ENCODE measurements around the gene EBF3.

The EBF3 gene, protein sequence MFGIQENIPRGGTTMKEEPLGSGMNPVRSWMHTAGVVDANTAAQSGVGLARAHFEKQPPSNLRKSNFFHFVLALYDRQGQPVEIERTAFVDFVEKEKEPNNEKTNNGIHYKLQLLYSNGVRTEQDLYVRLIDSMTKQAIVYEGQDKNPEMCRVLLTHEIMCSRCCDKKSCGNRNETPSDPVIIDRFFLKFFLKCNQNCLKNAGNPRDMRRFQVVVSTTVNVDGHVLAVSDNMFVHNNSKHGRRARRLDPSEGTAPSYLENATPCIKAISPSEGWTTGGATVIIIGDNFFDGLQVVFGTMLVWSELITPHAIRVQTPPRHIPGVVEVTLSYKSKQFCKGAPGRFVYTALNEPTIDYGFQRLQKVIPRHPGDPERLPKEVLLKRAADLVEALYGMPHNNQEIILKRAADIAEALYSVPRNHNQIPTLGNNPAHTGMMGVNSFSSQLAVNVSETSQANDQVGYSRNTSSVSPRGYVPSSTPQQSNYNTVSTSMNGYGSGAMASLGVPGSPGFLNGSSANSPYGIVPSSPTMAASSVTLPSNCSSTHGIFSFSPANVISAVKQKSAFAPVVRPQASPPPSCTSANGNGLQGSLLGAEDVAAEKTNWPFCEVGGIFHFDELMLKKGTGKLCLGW

GRCh38 chr10:129963641-129964501, at the start of gene EBF3:
Gene EBF3 (minus strand): TSS chr10:129964274. CDS start chr10:129963768, 506 bp downstream.
- Mint-ChIP-seq H3K27me3 (peaks cover 37% of the 10 kb centered on the region), H3K9me3 (ENCODE audit: low read depth) (no peaks in the 10 kb centered on the region), H3K4me3 (peak within 1 kb of the TSS; percentile 83), H3K36me3 (no peaks in the 10 kb centered on the region), H3K4me1 (ENCODE audit: low read depth) (peaks cover 44% of the 10 kb centered on the region), H3K27ac (no peak within 1 kb of the TSS)

DNA sequence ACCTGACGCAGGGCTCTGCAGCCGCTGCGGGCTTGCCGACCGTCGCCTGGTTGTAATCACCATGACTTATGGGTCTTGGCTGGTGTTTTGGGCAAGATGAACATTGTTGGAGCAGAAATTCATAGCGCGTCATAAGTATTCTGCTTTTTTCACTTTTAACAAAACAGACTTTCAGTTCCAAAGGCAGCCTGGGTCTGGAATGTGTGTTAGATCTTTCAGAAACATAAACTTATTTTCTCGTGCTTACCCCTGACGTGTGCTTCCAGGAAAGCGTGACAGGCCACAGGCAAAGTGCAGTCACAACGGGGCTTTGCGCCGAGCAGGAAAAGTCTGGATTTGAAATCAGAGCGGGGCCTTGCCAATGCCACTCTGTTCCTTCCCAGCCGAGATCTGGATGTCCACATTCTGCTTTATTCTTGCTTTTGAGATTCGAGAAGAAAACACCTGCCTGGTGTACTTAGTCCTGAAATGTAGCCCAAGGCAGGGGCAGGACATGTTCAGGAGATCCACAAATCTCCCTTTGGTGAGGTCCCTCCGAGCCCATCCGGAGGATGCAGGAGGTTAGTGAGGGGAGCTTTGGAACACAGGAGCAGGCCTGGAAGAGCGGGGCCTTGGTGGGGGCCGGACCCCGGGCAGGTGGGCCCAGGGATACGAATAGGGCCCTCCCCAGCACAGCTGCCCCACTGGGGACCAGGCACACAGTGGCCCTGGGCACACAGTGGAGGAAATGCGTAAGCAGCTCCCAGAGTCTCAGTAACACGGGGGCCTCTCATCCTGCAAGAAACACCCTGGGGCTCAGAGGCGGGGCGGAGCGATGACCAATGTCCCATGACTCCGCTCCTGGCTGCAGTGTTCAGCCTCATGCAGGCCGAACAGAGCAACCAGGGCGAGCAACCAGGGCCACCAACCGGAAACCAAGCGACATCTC, 49.5 kb upstream of the EBF3 start:
- Mint-ChIP-seq H3K4me3 (no peak overlapping the region), H3K4me1 (ENCODE audit: low read depth) (no peaks in the 10 kb centered on the region), H3K9me3 (ENCODE audit: low read depth) (no peaks in the 10 kb centered on the region), H3K27me3 (peaks cover 5% of the 10 kb centered on the region), H3K27ac (no peak overlapping the region), H3K36me3 (no peaks in the 10 kb centered on the region)

DNA sequence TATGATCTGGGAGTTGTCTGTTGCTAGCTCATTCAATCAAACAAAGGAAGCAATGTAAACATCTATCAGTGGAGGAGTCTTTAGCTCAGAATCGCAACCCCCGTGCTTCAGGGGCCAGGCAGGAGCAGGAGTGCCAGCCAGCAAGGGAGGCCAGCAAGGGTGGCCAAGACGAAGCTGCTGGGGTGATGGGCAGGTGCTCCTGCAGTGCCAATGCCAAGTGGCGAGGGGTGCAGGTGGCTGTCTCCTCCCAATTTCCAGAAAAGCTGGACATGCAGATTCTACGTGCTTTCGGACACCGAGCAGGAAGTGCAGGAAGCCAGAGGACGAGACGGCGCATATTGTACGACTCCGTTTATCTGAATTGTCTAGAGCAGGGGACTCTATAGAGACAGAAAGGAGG, 48.1 kb upstream of the EBF3 start:
- H3K9me3 Mint-ChIP-seq (ENCODE audit: low read depth) = no peaks in the 10 kb centered on the region
- H3K36me3 Mint-ChIP-seq = no peaks in the 10 kb centered on the region
- H3K4me3 Mint-ChIP-seq = no peak overlapping the region
- no peaks in the 10 kb centered on the region for H3K4me1 Mint-ChIP-seq (ENCODE audit: low read depth)
- H3K27ac Mint-ChIP-seq = no peak overlapping the region
- H3K27me3 Mint-ChIP-seq = peaks cover 7% of the 10 kb centered on the region

- Mint-ChIP-seq H3K27ac (no peak overlapping the region), H3K4me3 (no peak overlapping the region), H3K9me3 (ENCODE audit: low read depth) (no peaks in the 10 kb centered on the region), H3K4me1 (ENCODE audit: low read depth) (no peaks in the 10 kb centered on the region), H3K36me3 (no peaks in the 10 kb centered on the region), H3K27me3 (peaks cover 9% of the 10 kb centered on the region)
Measured at GRCh38 chr10:130010653-130011052, 46.6 kb upstream of the EBF3 start.

DNA sequence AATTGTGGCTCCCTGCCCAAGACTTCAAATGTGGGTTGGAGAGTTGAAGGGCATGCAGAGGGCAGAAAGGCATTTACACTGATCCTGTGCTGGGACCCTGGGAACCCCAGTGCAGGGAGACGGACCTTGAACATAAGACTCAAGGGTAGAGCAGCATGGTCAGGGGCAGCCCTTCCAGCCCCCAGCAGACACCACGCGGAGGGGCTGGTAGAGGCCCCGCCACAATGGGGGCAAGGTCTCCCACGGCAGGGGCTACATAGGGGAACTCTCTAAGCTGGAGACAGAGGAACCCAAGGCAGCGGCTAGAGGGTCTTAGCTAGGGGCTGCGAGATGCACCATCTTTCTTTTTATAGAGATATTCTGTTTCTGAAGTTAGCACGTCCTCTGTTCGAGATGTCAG, 45.2 kb upstream of the EBF3 start:
- peaks cover 14% of the 10 kb centered on the region for H3K27me3 Mint-ChIP-seq
- no peaks in the 10 kb centered on the region for H3K36me3 Mint-ChIP-seq
- no peaks in the 10 kb centered on the region for H3K4me1 Mint-ChIP-seq (ENCODE audit: low read depth)
- peaks cover 3% of the 10 kb centered on the region for H3K9me3 Mint-ChIP-seq (ENCODE audit: low read depth)
- no peak overlapping the region for H3K4me3 Mint-ChIP-seq
- H3K27ac Mint-ChIP-seq = no peak overlapping the region

GRCh38 chr10:130003787-130004613, 39.9 kb upstream of the EBF3 start:
- no peaks in the 10 kb centered on the region for H3K36me3 Mint-ChIP-seq
- H3K27ac Mint-ChIP-seq = no peak overlapping the region
- H3K9me3 Mint-ChIP-seq (ENCODE audit: low read depth) = peaks cover 3% of the 10 kb centered on the region
- no peaks in the 10 kb centered on the region for H3K4me1 Mint-ChIP-seq (ENCODE audit: low read depth)
- peaks cover 9% of the 10 kb centered on the region for H3K27me3 Mint-ChIP-seq
- H3K4me3 Mint-ChIP-seq = no peak overlapping the region

- peaks cover 8% of the 10 kb centered on the region for H3K9me3 Mint-ChIP-seq (ENCODE audit: low read depth)
- no peaks in the 10 kb centered on the region for H3K36me3 Mint-ChIP-seq
- H3K4me1 Mint-ChIP-seq (ENCODE audit: low read depth) = no peaks in the 10 kb centered on the region
- no peak overlapping the region for H3K27ac Mint-ChIP-seq
- no peak overlapping the region for H3K4me3 Mint-ChIP-seq
- H3K27me3 Mint-ChIP-seq = peaks cover 16% of the 10 kb centered on the region
Measured at GRCh38 chr10:130003166-130003565, 39.1 kb upstream of the EBF3 start.

DNA sequence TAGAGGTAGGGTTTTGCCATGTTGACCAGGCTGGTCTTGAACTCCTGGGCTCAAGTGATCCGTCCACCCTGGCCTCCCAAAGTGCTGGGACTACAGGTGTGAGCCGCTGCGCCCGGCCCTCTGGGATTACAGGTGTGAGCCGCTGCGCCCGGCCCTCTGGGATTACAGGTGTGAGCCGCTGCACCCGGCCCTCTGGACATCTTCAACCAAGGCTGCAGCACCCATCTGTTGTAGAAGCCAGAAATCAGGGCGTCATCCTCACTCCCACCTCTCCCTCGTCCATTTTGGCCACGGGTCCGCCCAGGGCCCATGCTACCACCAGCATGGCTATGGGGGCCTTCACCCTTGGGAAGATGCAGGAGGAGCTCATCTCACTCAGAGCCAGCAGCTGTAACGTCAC, 38.5 kb upstream of the EBF3 start:
- Mint-ChIP-seq H3K4me3 (no peak overlapping the region), H3K9me3 (ENCODE audit: low read depth) (peaks cover 8% of the 10 kb centered on the region), H3K27me3 (peaks cover 18% of the 10 kb centered on the region), H3K27ac (no peak overlapping the region), H3K4me1 (ENCODE audit: low read depth) (no peaks in the 10 kb centered on the region), H3K36me3 (no peaks in the 10 kb centered on the region)

DNA sequence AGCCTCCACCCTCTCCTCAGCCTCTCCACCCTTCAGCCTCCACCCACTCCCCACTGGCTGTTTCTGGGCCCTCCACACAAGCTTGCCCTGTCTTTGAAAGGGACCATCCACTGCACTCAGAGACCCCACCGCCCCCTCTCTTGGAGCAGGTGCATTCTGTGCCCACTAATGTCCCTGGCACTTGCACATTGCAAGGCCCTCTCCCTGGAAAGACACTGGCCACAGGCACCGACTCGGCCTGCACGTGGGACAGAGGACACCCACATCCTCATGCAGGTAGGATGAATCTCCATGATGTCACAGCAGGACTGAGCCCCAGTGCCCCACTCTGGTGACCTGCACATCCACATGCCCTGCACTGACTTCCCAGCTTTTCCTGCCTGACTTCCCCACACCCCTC, 36.8 kb upstream of the EBF3 start:
- H3K4me3 Mint-ChIP-seq = no peak overlapping the region
- H3K27ac Mint-ChIP-seq = no peak overlapping the region
- peaks cover 8% of the 10 kb centered on the region for H3K9me3 Mint-ChIP-seq (ENCODE audit: low read depth)
- H3K36me3 Mint-ChIP-seq = no peaks in the 10 kb centered on the region
- peaks cover 18% of the 10 kb centered on the region for H3K27me3 Mint-ChIP-seq
- no peaks in the 10 kb centered on the region for H3K4me1 Mint-ChIP-seq (ENCODE audit: low read depth)

DNA sequence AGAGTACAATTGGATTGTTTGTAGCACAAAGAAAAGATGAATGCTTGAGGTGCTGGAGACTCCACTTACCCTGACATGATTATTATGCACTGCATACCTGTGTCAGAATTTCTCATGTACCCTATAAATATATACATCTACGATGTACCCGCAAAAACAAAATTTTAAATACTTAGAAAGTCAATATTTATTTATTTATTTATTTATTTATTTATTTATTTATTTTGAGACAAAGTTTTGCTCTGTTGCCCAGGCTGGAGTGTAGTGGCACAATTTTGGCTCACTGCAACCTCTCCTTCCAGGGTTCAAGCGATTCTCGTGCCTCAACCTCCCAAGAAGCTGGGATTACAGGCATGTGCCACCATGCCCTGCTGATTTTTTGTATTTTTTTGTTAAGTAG, 35.1 kb upstream of the EBF3 start:
- peaks cover 10% of the 10 kb centered on the region for H3K9me3 Mint-ChIP-seq (ENCODE audit: low read depth)
- no peak overlapping the region for H3K27ac Mint-ChIP-seq
- H3K4me3 Mint-ChIP-seq = no peak overlapping the region
- H3K36me3 Mint-ChIP-seq = no peaks in the 10 kb centered on the region
- H3K27me3 Mint-ChIP-seq = peaks cover 18% of the 10 kb centered on the region
- H3K4me1 Mint-ChIP-seq (ENCODE audit: low read depth) = no peaks in the 10 kb centered on the region

GRCh38 chr10:129993621-129994020, 29.5 kb upstream of the EBF3 start:
- Mint-ChIP-seq H3K9me3 (ENCODE audit: low read depth) (peaks cover 8% of the 10 kb centered on the region), H3K27ac (no peak overlapping the region), H3K4me1 (ENCODE audit: low read depth) (no peaks in the 10 kb centered on the region), H3K4me3 (no peak overlapping the region), H3K27me3 (peaks cover 29% of the 10 kb centered on the region), H3K36me3 (no peaks in the 10 kb centered on the region)

DNA sequence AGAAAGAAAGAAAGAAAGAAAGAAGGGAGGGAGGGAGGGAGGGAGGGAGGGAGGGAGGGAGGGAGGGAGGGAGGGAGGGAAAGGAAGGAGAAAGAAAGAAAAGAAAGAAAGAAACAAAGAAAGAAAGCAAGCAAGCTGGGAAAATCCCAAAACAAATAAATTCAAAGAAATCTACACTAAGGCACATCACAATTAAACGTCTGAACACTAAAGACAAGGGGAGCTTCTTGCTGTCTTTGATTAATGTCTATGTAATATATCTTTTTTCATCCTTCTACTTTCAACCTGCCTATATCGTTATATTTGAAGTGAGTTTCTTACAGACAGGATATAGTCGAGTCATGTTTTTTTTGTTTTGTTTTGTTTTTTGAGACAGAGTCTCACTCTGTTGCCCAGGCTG, 28.3 kb upstream of the EBF3 start:
- no peaks in the 10 kb centered on the region for H3K36me3 Mint-ChIP-seq
- H3K9me3 Mint-ChIP-seq (ENCODE audit: low read depth) = peaks cover 5% of the 10 kb centered on the region
- no peaks in the 10 kb centered on the region for H3K4me1 Mint-ChIP-seq (ENCODE audit: low read depth)
- no peak overlapping the region for H3K4me3 Mint-ChIP-seq
- peaks cover 29% of the 10 kb centered on the region for H3K27me3 Mint-ChIP-seq
- no peak overlapping the region for H3K27ac Mint-ChIP-seq

DNA sequence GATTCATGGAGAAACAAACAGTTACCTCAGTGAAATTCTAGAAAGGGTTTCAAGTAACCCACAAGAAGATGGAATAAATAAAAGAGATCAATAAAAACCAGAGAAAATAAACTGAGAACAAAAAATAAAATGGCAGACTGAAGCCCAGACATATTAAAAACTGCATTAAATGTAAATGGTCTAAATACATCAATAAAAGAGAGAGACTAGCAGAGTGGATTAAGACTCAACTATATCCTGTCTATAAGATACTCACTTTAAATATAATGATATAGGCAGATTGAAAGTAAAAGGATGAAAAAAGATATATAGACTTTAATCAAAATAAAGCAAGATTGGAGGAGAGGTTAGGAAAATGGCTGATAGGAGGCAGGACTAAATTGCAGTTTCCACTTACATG, 18.8 kb upstream of the EBF3 start:
- no peaks in the 10 kb centered on the region for H3K4me1 Mint-ChIP-seq (ENCODE audit: low read depth)
- no peak overlapping the region for H3K27ac Mint-ChIP-seq
- peaks cover 9% of the 10 kb centered on the region for H3K36me3 Mint-ChIP-seq
- H3K9me3 Mint-ChIP-seq (ENCODE audit: low read depth) = peaks cover 32% of the 10 kb centered on the region
- H3K4me3 Mint-ChIP-seq = no peak overlapping the region
- H3K27me3 Mint-ChIP-seq = peaks cover 48% of the 10 kb centered on the region

DNA sequence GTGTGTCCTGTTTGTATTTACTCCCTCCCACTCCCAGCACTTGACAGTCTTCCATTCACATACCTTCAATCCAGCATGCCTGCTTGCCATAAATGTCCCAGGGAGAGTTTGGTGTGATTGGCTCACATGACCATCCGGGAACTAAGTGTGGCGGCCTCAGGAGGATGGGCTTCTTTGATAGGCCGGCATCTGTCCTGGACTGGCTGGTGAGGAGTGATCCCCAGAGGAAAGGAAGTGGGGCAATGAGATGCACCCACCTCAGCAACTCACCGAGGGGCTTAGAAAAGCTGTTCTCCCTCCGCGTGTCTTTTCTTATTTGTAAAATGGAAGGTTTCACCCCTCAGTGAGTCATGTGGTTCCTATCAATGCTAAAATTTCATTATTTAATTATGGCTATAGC, 14.9 kb upstream of the EBF3 start:
- Mint-ChIP-seq H3K9me3 (ENCODE audit: low read depth) (peaks cover 17% of the 10 kb centered on the region), H3K36me3 (peaks cover 9% of the 10 kb centered on the region), H3K27me3 (peaks cover 57% of the 10 kb centered on the region), H3K27ac (no peak overlapping the region), H3K4me3 (no peak overlapping the region), H3K4me1 (ENCODE audit: low read depth) (no peaks in the 10 kb centered on the region)
